ENCODE results near the gene TUSC2.

DNA sequence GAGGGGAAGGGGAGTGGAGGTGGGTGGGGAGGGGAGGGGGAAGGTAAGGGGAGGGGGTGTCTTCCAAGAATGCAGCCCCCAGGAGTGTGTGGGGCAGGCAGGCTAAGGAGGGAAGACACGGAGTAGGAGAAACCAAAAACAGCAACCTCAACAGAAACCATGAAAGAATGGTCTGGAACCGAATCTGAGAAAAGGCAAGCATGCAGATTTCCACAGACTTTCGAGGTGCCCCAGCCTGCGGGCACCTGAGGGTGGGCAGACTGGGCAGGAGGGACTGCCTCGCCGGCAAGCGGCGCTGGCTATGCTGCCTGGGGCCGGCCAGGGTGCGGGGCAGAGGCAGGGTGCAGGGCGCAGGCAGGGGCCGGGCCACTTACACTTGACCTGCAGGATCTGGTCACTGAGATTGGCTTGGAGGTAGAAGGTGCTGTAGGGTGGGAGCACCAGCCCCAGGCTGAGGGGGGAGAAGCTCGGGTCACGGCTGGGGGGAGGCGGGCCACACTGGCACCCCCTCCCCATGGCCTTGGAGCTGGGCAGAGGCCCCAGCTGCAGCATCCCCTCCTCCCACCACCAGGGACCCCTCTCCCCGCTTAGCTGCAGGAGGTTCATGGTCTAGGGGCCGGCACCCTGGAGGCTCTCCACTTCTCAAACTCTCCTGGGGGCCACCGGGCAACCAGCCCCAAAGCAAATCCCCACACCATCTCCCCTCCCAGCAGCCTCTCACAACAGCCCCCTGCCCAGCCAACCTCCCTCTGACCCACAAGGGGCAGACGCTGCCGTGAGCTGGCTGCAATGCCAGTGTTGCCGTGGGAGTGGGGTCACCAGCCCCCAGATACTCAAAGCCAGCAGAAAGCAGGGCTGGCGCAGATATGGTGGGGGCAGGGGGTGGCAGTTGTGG lies 46.6 kb upstream of the TUSC2 start:
- TF ChIP-seq EZH2 (IDR thresholded peaks at IDR 0.05) (no peak), POLR2AphosphoS5 (IDR thresholded peaks at IDR 0.05; ENCODE audit: borderline replicate concordance, low read depth, low read length) (no peak)
